H9 (cell line): Measurements from ENCODE around the gene RHOV. TPM values are rescaled to one million over a fixed set of nuclear protein-coding genes. Genes with fewer than 3 reads are reported as not detected.
A peak's percentile ranks its signal among the peaks of the same experiment; 100 is the strongest.

Source experiments
- DNase-seq: peaks from one replicate; pipeline ENCODE4 v3.0.0-alpha.2; 2017
- H2AFZ ChIP-seq: one replicate; pipeline ENCODE4 v1.6.1; 2013; ENCODE audit warnings: mild to moderate bottlenecking, low read length, control low read depth, moderate library complexity
- H2AK5ac ChIP-seq: 2 replicates; pipeline ENCODE4 v1.6.1; 2013; ENCODE audit warnings: low read length, control low read depth, mixed read lengths; ENCODE audit not compliant: insufficient read length
- H2BK120ac ChIP-seq: one replicate; pipeline ENCODE4 v1.6.1; 2013; ENCODE audit warnings: low read depth, mild to moderate bottlenecking, low read length, control low read depth, inconsistent platforms; ENCODE audit not compliant: poor library complexity, severe bottlenecking
- H2BK12ac ChIP-seq: 2 replicates; pipeline ENCODE4 v1.6.1; 2013; ENCODE audit warnings: low read length, control low read depth, mixed read lengths, low read depth; ENCODE audit not compliant: insufficient read length
- H2BK15ac ChIP-seq: 2 replicates; pipeline ENCODE4 v1.6.1; 2013; ENCODE audit warnings: low read depth, low read length, control low read depth
- H2BK20ac ChIP-seq: one replicate; pipeline ENCODE4 v1.6.1; 2013; ENCODE audit warnings: low read depth, mild to moderate bottlenecking, low read length, control low read depth, inconsistent platforms; ENCODE audit not compliant: poor library complexity, severe bottlenecking
- H2BK5ac ChIP-seq: 2 replicates; pipeline ENCODE4 v1.6.1; 2013; ENCODE audit warnings: low read length, control low read depth, mixed read lengths; ENCODE audit not compliant: insufficient read length
- H3K14ac ChIP-seq: 2 replicates; pipeline ENCODE4 v1.6.1; 2013; ENCODE audit warnings: low read length, control low read depth; ENCODE audit not compliant: insufficient read depth
- H3K18ac ChIP-seq: 2 replicates; pipeline ENCODE4 v1.6.1; 2013; ENCODE audit warnings: low read depth, mild to moderate bottlenecking, mixed read lengths, low read length, control low read depth; ENCODE audit not compliant: insufficient read length
- H3K23ac ChIP-seq: 2 replicates; pipeline ENCODE4 v1.6.1; 2013; ENCODE audit warnings: low read length, control low read depth, mixed read lengths, low read depth; ENCODE audit not compliant: insufficient read length
- H3K23me2 ChIP-seq: 2 replicates; pipeline ENCODE4 v1.6.1; 2013; ENCODE audit warnings: low read depth, mild to moderate bottlenecking, mixed read lengths, low read length, control low read depth; ENCODE audit not compliant: insufficient read length, poor library complexity, severe bottlenecking
- H3K27ac ChIP-seq: 2 replicates; pipeline ENCODE4 v1.5.1; 2013; ENCODE audit warnings: low read length, control low read depth, mixed read lengths, low read depth; ENCODE audit not compliant: insufficient read length
- H3K27me3 ChIP-seq: 2 replicates; pipeline ENCODE4 v1.6.1; 2013; ENCODE audit warnings: low read length, control low read depth, inconsistent platforms; ENCODE audit not compliant: insufficient read depth
- H3K4ac ChIP-seq: 2 replicates; pipeline ENCODE4 v1.6.1; 2013; ENCODE audit warnings: low read depth, mild to moderate bottlenecking, control low read depth, inconsistent platforms, low read length, moderate library complexity
- H3K4me1 ChIP-seq: 2 replicates; pipeline ENCODE4 v1.6.1; 2013; ENCODE audit warnings: low read length, control low read depth, inconsistent platforms; ENCODE audit not compliant: insufficient read depth
- H3K4me2 ChIP-seq: 2 replicates; pipeline ENCODE4 v1.6.1; 2013; ENCODE audit warnings: low read length, control low read depth, mixed read lengths; ENCODE audit not compliant: insufficient read length, insufficient read depth
- H3K56ac ChIP-seq: 2 replicates; pipeline ENCODE4 v1.6.1; 2013; ENCODE audit warnings: low read depth, mild to moderate bottlenecking, mixed read lengths, low read length, control low read depth; ENCODE audit not compliant: insufficient read length
- H3K79me1 ChIP-seq: 2 replicates; pipeline ENCODE4 v1.6.1; 2013; ENCODE audit warnings: low read depth, mild to moderate bottlenecking, moderate library complexity, low read length, control low read depth, inconsistent platforms; ENCODE audit not compliant: insufficient read depth, poor library complexity, severe bottlenecking
- H3K79me2 ChIP-seq: 2 replicates; pipeline ENCODE4 v1.6.1; 2013; ENCODE audit warnings: low read length, control low read depth, inconsistent platforms; ENCODE audit not compliant: insufficient read depth
- H3K9ac ChIP-seq: 2 replicates; pipeline ENCODE4 v1.6.1; 2013; ENCODE audit warnings: low read length, control low read depth, mixed read lengths; ENCODE audit not compliant: insufficient read length; ENCODE audit errors: extremely low read depth
- H3K9me3 ChIP-seq: one replicate; pipeline ENCODE4 v1.6.1; 2013; ENCODE audit warnings: low read depth, low read length, inconsistent platforms; ENCODE audit not compliant: control insufficient read depth
- H3T11ph ChIP-seq: one replicate; pipeline ENCODE4 v1.6.1; 2013; ENCODE audit warnings: mild to moderate bottlenecking, low read length, control low read depth, inconsistent platforms
- H4K20me1 ChIP-seq: one replicate; pipeline ENCODE4 v1.6.1; 2013; ENCODE audit not compliant: control insufficient read depth, insufficient read length, insufficient read depth
- H4K5ac ChIP-seq: 2 replicates; pipeline ENCODE4 v1.6.1; 2013; ENCODE audit warnings: low read depth, mild to moderate bottlenecking, mixed read lengths, low read length, control low read depth; ENCODE audit not compliant: insufficient read length
- H4K8ac ChIP-seq: replicated peaks from 2 replicates; pipeline ENCODE4 v1.6.1; 2013; ENCODE audit warnings: low read length, control low read depth, mixed read lengths, low read depth; ENCODE audit not compliant: insufficient read length
- H4K91ac ChIP-seq: 2 replicates; pipeline ENCODE4 v1.6.1; 2013; ENCODE audit warnings: low read depth, mild to moderate bottlenecking, moderate library complexity, mixed read lengths, low read length, control low read depth; ENCODE audit not compliant: insufficient read length
- H3K27ac Mint-ChIP-seq, 3 experiments: 2 replicates in 2 of 3; 3 replicates in 1 of 3; pipeline ENCODE4 v1.8.0; 2020 to 2021; ENCODE audit warnings: mixed read lengths in 3 of 3, mild to moderate bottlenecking in 1 of 3, moderate library complexity in 1 of 3
- H3K27me3 Mint-ChIP-seq: 2 replicates; pipeline ENCODE4 v1.8.0; 2021; ENCODE audit warnings: low read depth, mild to moderate bottlenecking, moderate library complexity, mixed read lengths
- H3K36me3 Mint-ChIP-seq, 3 experiments: 2 replicates in 2 of 3; 3 replicates in 1 of 3; pipeline ENCODE4 v1.8.0; 2020 to 2021; ENCODE audit warnings: low read depth in 3 of 3, mixed read lengths in 3 of 3; ENCODE audit not compliant: insufficient read depth in 1 of 3
- H3K4me1 Mint-ChIP-seq, 2 experiments: 2 replicates each; pipeline ENCODE4 v1.8.0; 2020; ENCODE audit warnings: mixed read lengths in 2 of 2
- H3K4me3 Mint-ChIP-seq, 2 experiments: 2 replicates in 1 of 2; 3 replicates in 1 of 2; pipeline ENCODE4 v1.8.0; 2020 to 2021; ENCODE audit warnings: mild to moderate bottlenecking in 2 of 2, mixed read lengths in 2 of 2, moderate library complexity in 1 of 2
- H3K9me3 Mint-ChIP-seq, 2 experiments: 2 replicates in 1 of 2; 3 replicates in 1 of 2; pipeline ENCODE4 v1.8.0; 2020; ENCODE audit warnings: mild to moderate bottlenecking in 2 of 2, mixed read lengths in 2 of 2, moderate library complexity in 1 of 2
- CTCF ChIP-seq: fragments of 200-600 bp; sonication (generic); conservative IDR thresholded peaks from 3 replicates; pipeline ENCODE4 v1.8.0; 2021; ENCODE audit warnings: antibody characterized with exemption, mild to moderate bottlenecking
- WGBS: extraction: QIAGEN DNeasy Blood & Tissue Kit; methylation state at CpG from one replicate; pipeline ENCODE4 v1.1.7; 2013; ENCODE audit warnings: missing lambda C conversion rate, low lambda C conversion rate, mixed read lengths; ENCODE audit not compliant: insufficient read length; ENCODE audit errors: extremely low coverage; 5-methylcytosine and 5-hydroxymethylcytosine counted together
- total RNA-seq: library from RNA; stranded (reverse); gene quantifications from 2 replicates; pipeline ENCODE4 v1.2.1, GENCODE V29; 2021

Gene RHOV
- total RNA-seq, 1 experiment from 2014 or later: 3.9 TPM

- Histone ChIP-seq H3K23ac (no peak overlapping the region), H4K5ac (no peak overlapping the region), H2BK20ac (no peak overlapping the region), H2BK5ac (no peak overlapping the region), H2BK12ac (no peak overlapping the region), H3K4me1 (peaks cover 13% of the 10 kb centered on the region), H3K9ac (no peak overlapping the region), H3K14ac (no peak overlapping the region), H3K4ac (no peak overlapping the region), H2BK120ac (no peak overlapping the region), H3K4me2 (no peak overlapping the region), H3K79me2 (peaks cover 8% of the 10 kb centered on the region; the same call in 1 of the 2 replicates), H2BK15ac (no peak overlapping the region), H4K91ac (no peak overlapping the region), H3T11ph (no peak overlapping the region), H3K27ac (no peak overlapping the region), H4K20me1 (no peaks in the 10 kb centered on the region), H3K56ac (no peak overlapping the region), H2AK5ac (no peak overlapping the region), H3K9me3 (no peaks in the 10 kb centered on the region), H3K23me2 (peaks cover 11% of the 10 kb centered on the region), H3K27me3 (no peaks in the 10 kb centered on the region), H3K79me1 (peaks cover 5% of the 10 kb centered on the region), H4K8ac (no peak overlapping the region), H2AFZ (no peak overlapping the region), H3K18ac (no peak overlapping the region)
- Mint-ChIP-seq H3K27me3 (peaks cover 4% of the 10 kb centered on the region), H3K4me3 (peak overlapping the region in 1 of 2 experiments; percentile 14; a peak in 1 of 5 replicates), H3K36me3 (peaks cover 8 to 15% (median 10%) of the 10 kb centered on the region in 3 experiments), H3K27ac (no peak overlapping the region), H3K9me3 (no peaks in the 10 kb centered on the region), H3K4me1 (peaks cover 25 to 26% of the 10 kb centered on the region in 2 experiments)
- DNase-seq: no peak
- WGBS: no CpG with 5 or more reads among the region's 2 CpGs
- no peak for TF ChIP-seq CTCF
Observed at GRCh38 chr15:40841741-40842140, 32.3 kb downstream of the RHOV start.
